ENCODE data around the gene HSPA13. TPM values are rescaled to one million over a fixed set of nuclear protein-coding genes. Genes with fewer than 3 reads are reported as not detected.

The HSPA13 gene
- total RNA-seq (2022; extraction: Qiagen RNA extraction) = 12.0 to 18.9 TPM (median 14.2 TPM) in 5 replicates

DNA sequence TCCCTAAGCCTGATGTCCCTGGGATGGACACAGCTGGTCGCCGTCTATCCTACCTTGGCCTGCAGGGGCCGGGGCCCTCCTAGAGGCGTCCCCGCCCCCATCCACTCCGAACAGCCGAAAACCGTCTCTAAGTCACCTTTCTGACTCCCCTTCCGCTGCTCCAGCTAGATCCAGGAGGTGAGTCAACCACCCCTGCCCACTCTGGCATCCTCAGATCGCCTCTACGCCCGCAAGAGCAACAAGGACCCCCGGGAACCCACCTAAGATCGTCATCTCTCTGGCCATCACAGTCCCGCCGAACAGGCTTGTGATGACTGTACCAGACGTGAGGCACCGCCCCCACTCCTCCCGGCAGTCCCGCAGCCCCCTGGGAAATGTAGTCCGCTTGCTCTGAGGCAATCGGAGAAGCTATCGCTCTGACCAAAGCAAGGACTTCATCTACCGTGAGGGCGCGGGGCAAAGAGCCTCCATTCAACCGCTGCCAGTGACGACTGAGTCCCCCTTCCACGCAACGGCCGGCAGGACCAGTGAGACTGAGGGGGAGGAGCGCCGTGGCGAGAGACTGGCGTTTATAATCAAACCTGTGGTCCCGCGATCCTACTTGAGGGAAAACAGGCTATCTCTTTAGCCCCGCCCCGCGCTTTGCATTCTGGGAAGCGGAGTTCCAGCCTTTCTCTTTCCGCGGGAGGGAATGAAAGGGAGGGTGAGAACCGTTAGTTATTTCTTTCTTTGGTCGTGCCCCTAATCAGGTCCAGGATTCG, at the start of gene HSPA13:
Gene HSPA13 (minus strand): TSS at position 312 of the 761 bp plus-strand sequence. CDS start 27 bp downstream, at position 285.

Other genes with a start within 250 kb of the HSPA13 start
- not detected in 5 replicates for gene LIPI, start 172.2 kb downstream of the HSPA13 start, total RNA-seq (2022; extraction: Qiagen RNA extraction)
- gene RBM11, start 167.0 kb downstream of the HSPA13 start, total RNA-seq (2022; extraction: Qiagen RNA extraction) = not detected in 5 replicates
- 0.06 TPM in 1 of 5 replicates, not detected in the others for gene SAMSN1, start 163.2 kb upstream of the HSPA13 start, total RNA-seq (2022; extraction: Qiagen RNA extraction)